Measurements from ENCODE around the gene SIX3. TPM values are rescaled to one million over a fixed set of nuclear protein-coding genes. Genes with fewer than 3 reads are reported as not detected.

Gene SIX3
- total RNA-seq, 6 experiments from 2014 or later = not detected

- Mint-ChIP-seq H3K4me1 (ENCODE audit: low read depth) (no peaks in the 10 kb centered on the region), H3K36me3 (ENCODE audit: low read depth) (no peaks in the 10 kb centered on the region; the same call in 1 of the 2 replicates), H3K4me3 (no peak overlapping the region), H3K9me3 (no peaks in the 10 kb centered on the region; the same call in 1 of the 2 replicates), H3K27me3 (ENCODE audit: insufficient read depth) (peaks cover 18% of the 10 kb centered on the region), H3K27ac (no peak overlapping the region)
- DNase-seq = no peak
- TF ChIP-seq CTCF (IDR thresholded peaks at IDR 0.05) = no peak
These were observed 36.9 kb upstream of the SIX3 start for GRCh38 chr2:44904578-44904977.

- DNase-seq = peak; percentile 15
- Mint-ChIP-seq H3K9me3 (peaks cover 9% of the 10 kb centered on the region), H3K27ac (no peak overlapping the region), H3K27me3 (ENCODE audit: insufficient read depth) (peaks cover 9% of the 10 kb centered on the region), H3K4me3 (0 out of 2 replicates have a peak overlapping the region, but pooled peaks have one; percentile 2), H3K4me1 (ENCODE audit: low read depth) (no peaks in the 10 kb centered on the region), H3K36me3 (ENCODE audit: low read depth) (no peaks in the 10 kb centered on the region; the same call in 1 of the 2 replicates)
- no peak for TF ChIP-seq CTCF (IDR thresholded peaks at IDR 0.05)
These were observed 34.5 kb upstream of the SIX3 start for GRCh38 chr2:44906972-44907371.

GRCh38 chr2:44909831-44910230 lies 31.7 kb upstream of the SIX3 start:
- H3K36me3 Mint-ChIP-seq (ENCODE audit: low read depth) = no peaks in the 10 kb centered on the region; the same call in 1 of the 2 replicates
- H3K9me3 Mint-ChIP-seq = peaks cover 9% of the 10 kb centered on the region
- TF ChIP-seq CTCF (IDR thresholded peaks at IDR 0.05) = no peak
- no peak overlapping the region for H3K4me3 Mint-ChIP-seq
- DNase-seq = no peak
- H3K27ac Mint-ChIP-seq = no peak overlapping the region
- H3K27me3 Mint-ChIP-seq (ENCODE audit: insufficient read depth) = peaks cover 17% of the 10 kb centered on the region
- no peaks in the 10 kb centered on the region for H3K4me1 Mint-ChIP-seq (ENCODE audit: low read depth)

- H3K4me3 Mint-ChIP-seq = no peak overlapping the region
- H3K27me3 Mint-ChIP-seq (ENCODE audit: insufficient read depth) = peaks cover 17% of the 10 kb centered on the region; the same call in 1 of the 2 replicates
- TF ChIP-seq CTCF (IDR thresholded peaks at IDR 0.05) = no peak
- H3K4me1 Mint-ChIP-seq (ENCODE audit: low read depth) = no peaks in the 10 kb centered on the region
- DNase-seq = peak; percentile 4
- peaks cover 9% of the 10 kb centered on the region for H3K9me3 Mint-ChIP-seq
- no peaks in the 10 kb centered on the region for H3K36me3 Mint-ChIP-seq (ENCODE audit: low read depth)
- no peak overlapping the region for H3K27ac Mint-ChIP-seq
These were observed 28.8 kb upstream of the SIX3 start for GRCh38 chr2:44912660-44913059.

GRCh38 chr2:44916291-44916690 lies 25.2 kb upstream of the SIX3 start:
- Mint-ChIP-seq H3K27ac (no peak overlapping the region), H3K36me3 (ENCODE audit: low read depth) (no peaks in the 10 kb centered on the region), H3K4me1 (ENCODE audit: low read depth) (peaks cover 7% of the 10 kb centered on the region; the same call in 1 of the 2 replicates), H3K27me3 (ENCODE audit: insufficient read depth) (peaks cover 27% of the 10 kb centered on the region), H3K4me3 (no peak overlapping the region), H3K9me3 (no peaks in the 10 kb centered on the region)
- DNase-seq = no peak
- no peak for TF ChIP-seq CTCF (IDR thresholded peaks at IDR 0.05)
